HL-60 (cell line): ENCODE measurements around the gene SYVN1.

Experiments used
- DNase-seq, 2 experiments: peaks; one replicate each; pipeline ENCODE4 v3.0.0-alpha.2; 2010 to 2020; ENCODE audit warnings: low read depth in 1 of 2, low spot score in 1 of 2
- H3K27ac ChIP-seq: fragments of 250-450 bp; sonication (Bioruptor Pico); replicated peaks from 2 replicates; pipeline ENCODE4 v1.5.1; 2020; ENCODE audit warnings: mild to moderate bottlenecking, moderate library complexity
- H3K27me3 ChIP-seq: fragments of 250-450 bp; sonication (Bioruptor Pico); 2 replicates; pipeline ENCODE4 v1.5.1; 2021; ENCODE audit warnings: mild to moderate bottlenecking, moderate library complexity; ENCODE audit not compliant: insufficient read depth, poor library complexity, severe bottlenecking
- H3K4me3 ChIP-seq: replicated peaks from 2 replicates; pipeline ENCODE4 v1.5.1; 2011; ENCODE audit warnings: mild to moderate bottlenecking, control low read depth, low read length; ENCODE audit not compliant: insufficient read depth
- CTCF ChIP-seq: IDR thresholded peaks from one replicate; pipeline ENCODE4 v1.5.1; 2011; ENCODE audit warnings: low read length, control low read depth, inconsistent platforms; ENCODE audit not compliant: insufficient read depth
- GABPA ChIP-seq: IDR thresholded peaks from 2 replicates; pipeline ENCODE4 v1.6.1; 2012; ENCODE audit warnings: low read depth
- POLR2AphosphoS5 ChIP-seq: IDR thresholded peaks from 2 replicates; pipeline ENCODE4 v1.6.1; 2012; ENCODE audit warnings: low read depth
- REST ChIP-seq: IDR thresholded peaks from 2 replicates; pipeline ENCODE4 v1.6.1; 2012; ENCODE audit warnings: low read depth; ENCODE audit not compliant: insufficient replicate concordance
- SPI1 ChIP-seq: IDR thresholded peaks from 2 replicates; pipeline ENCODE4 v1.6.1; 2012; ENCODE audit warnings: low read depth, mild to moderate bottlenecking, borderline replicate concordance

The SYVN1 gene

GRCh38 chr11:65118097-65118837, 16.1 kb downstream of the SYVN1 start:
- no peak overlapping the region for H3K27ac ChIP-seq

GRCh38 chr11:65117206-65118096, 16.9 kb downstream of the SYVN1 start, which contains the start of gene ZNHIT2:
Gene ZNHIT2 (minus strand): TSS chr11:65117701. CDS start chr11:65117653, 48 bp downstream.
- DNase-seq: peak; percentile 98 to 100
- no peaks in the 10 kb centered on the region for H3K27me3 ChIP-seq
- TF ChIP-seq POLR2AphosphoS5 (peak; percentile 96), SPI1 (no peak), CTCF (peak; percentile 80), REST (no peak), GABPA (peak; percentile 96)
- peak within 1 kb of the TSS; percentile 86 for H3K4me3 ChIP-seq
- peak within 1 kb of the TSS; percentile 83 for H3K27ac ChIP-seq

More at GRCh38 chr11:65118097-65118837, 16.1 kb downstream of the SYVN1 start:
- Histone ChIP-seq H3K4me3 (no peak overlapping the region), H3K27me3 (no peaks in the 10 kb centered on the region)
- no peak for DNase-seq
- TF ChIP-seq SPI1 (no peak), POLR2AphosphoS5 (no peak), REST (no peak), CTCF (no peak), GABPA (no peak)

GRCh38 chr11:65116370-65117205, 17.7 kb downstream of the SYVN1 start:
- DNase-seq: peak; percentile 51 to 64
- Histone ChIP-seq H3K27me3 (no peaks in the 10 kb centered on the region), H3K27ac (peak overlapping the region; percentile 83), H3K4me3 (peak overlapping the region; percentile 86)
- TF ChIP-seq SPI1 (no peak), REST (no peak), GABPA (0 out of 2 replicates have a peak, but pooled peaks have one; percentile 19), POLR2AphosphoS5 (peak; percentile 55; the same call in 1 of the 2 replicates)
